ENCODE data around the gene HSD3B1.
"Not testable (repeated sequence)": the region's sequence is repeated elsewhere in the genome, so short reads cannot be mapped to it uniquely, and the experiment has no call there.

HSD3B1 gene

DNA sequence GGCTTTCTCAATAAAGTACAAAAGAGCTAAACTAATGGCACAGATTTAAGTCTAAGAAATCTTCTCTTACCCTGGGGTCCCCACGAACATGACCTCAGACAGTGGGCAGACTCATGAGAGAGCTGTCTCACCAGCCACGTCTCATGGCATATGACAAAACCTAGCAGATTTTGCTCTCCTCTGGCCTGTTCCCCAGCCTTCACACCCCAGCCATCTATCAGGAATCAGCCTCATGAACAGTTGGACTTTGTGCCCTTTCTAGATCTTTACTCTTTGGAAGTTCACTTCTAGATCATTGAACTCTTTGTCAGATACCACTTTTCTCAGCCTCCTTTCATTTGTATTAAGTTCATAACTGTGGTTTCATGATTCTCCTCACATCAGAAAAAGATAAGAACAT, 14.2 kb upstream of the HSD3B1 start:
- DNase-seq, result no peak

DNA sequence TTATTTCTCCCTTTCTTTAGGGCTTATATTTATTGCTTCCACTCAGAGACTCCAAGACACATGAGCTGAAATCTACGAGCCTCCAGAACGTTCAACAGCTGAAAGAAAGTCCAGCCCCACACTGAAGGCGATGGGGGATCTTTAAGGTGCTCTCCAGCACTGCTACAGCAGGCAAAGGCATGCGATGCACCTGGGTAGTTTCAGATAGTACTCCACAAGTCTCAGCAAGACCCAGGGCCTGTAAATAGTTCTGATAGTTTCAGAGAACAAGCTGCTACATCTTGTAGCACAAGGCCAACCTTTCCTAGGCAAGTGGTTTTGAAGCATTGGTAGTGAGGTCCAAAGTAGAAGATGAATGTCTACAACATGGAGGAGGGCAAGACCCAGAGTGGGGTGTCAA, 2.2 kb upstream of the HSD3B1 start:
- DNase-seq, result no peak

DNA sequence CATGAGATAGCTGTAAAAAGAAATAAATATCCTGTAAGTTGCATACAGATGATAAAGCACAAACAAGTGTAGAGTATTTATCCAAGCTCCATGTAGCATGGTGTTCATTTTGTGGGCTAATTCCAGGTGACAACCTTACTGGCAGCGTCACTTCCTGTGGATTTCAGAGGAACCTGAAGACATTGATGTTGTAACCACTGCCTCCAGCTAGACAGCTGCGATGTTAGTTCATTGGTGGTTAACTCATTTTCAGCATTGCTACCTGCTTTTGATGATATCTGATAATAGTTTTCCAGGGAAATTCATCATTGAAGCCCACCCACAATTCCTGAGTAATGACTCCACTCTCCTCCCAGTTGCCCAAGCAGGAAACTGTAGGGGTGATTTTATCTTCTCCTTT, 3.0 kb downstream of the HSD3B1 start:
- no peak for DNase-seq

DNA sequence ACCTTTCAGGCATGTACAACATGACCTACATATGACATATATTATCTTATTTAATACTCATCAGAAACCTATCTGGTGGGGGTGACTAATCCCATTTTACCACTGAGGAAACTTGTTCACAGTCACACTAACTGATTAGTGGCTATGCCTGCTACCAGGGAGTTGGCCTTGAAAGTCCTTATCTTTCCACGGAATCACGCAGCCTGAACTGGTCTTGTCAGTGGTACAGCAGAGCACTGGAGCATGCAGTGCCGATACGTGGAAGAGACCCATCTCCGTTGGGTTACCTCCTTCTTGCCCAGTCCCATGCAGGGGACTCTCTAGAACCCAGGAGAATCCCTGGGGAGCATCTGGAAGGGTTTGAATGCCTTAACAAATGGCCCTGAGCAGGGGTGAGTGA, 8.2 kb downstream of the HSD3B1 start:
- DNase-seq, result no peak

DNA sequence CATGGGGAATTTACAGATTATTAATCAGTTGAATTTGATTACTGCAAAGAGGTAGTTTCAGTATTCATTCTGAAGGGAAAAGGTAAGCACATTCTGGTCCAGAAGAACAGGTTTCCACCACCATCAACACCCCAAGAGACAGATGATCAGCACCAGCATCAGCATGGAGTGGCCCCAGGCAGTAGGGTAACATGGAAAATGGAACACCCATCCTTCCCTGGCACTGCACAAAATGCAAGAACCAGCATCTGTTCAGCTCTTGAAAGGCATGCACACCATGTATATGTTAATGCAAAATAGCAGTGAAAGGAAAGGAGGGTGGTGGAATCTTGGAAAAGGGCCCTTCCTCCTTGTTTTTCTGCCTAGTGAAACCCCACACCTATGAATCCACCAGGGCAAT, 9.2 kb downstream of the HSD3B1 start:
- no peak for DNase-seq

DNA sequence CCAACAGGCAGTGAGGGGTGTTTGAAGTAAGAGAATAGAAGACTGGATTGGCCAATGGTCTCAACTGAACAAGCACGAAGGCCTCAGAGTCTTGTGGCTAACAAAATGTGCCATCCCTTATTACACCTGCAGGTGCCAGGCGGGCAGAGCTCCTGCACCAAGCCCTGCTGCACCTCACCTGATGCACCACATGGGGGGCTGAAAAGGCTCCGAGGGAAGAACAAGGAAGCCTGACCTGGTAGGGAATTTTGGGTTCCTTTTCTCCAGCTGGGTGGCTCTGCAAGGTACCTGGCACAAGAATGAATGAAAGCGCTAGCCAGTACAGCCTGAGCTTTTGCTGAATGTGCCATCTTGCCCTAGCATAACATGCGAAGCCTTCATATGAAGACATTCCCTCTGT, 9.7 kb downstream of the HSD3B1 start:
- no peak for DNase-seq

DNA sequence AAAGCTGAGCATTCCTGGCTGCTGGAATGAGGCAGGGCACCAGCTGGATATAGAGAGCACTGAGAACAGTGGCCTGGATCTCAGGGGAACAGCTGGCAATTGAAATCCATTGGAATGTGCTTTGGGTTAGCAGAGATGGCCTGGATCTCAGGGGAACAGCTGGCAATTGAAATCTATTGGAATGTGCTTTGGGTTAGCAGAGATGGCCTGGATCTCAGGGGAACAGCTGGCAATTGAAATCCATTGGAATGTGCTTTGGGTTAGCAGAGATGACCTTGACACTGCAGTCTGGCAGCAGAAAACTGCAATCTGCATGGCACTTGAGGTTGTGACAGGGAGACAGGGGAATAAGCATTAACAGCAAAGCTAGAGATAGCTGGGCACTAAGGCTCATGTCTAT, 10.7 kb downstream of the HSD3B1 start:
- not testable (repeated sequence) for DNase-seq

DNA sequence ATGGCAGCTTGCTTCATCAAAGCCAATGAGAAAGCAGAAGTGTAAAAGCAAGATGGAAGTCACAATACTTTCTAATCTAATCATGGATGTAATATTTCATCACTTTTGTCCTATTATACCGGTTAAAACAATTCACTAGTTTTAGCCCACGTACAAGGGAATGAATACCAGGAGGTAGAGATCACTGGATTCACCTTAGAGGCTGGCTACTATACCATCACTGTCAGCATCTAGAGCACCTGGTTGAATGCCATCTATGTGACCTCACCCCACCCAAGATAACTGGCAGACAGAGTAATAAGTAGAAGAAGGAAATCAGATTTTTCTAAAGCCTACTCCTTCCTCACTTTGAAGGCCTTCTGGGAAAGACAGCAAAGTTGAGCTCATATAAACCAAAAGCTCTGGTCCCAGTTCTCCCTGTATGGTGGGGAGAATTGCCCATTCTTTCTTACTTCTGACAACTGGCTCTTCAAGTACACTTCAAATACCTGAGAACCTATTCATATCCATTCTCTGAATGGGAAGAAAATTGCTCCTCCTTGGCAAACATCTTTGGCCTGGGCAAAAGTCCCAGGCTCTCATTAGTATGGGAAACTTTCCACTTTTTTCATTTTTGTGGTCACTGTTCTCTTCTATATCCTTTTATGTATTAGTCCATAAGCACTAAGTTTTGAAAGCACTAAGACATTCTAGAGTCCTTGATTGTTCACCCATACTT, 24.8 kb downstream of the HSD3B1 start:
- DNase-seq, result no peak

DNA sequence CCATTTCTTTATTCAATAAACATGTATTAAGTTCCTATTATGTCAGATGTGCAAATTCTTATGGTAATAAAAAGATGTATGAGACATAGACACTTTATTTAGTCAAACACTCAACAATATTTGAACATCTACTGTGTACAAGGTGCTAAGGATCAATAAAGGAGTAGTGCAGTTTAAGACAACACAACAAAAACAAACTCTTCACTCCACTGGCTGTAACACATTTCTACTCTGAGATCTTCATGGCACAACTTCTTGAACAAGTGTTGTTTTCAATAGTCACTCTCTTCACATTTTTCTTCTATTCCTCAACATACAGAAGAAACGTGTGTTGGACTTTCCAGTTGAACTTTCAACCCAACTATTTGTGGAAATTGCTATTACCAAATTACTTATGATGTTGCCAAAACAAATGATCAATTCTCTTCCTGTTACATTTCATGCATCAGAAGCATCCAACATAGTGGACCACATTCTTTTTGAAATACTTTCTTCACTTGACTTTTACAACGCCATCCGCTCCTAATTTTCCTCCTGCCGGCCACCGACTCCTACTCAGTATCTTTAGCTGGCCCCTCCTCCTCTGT, 25.4 kb downstream of the HSD3B1 start:
- no peak for DNase-seq

DNA sequence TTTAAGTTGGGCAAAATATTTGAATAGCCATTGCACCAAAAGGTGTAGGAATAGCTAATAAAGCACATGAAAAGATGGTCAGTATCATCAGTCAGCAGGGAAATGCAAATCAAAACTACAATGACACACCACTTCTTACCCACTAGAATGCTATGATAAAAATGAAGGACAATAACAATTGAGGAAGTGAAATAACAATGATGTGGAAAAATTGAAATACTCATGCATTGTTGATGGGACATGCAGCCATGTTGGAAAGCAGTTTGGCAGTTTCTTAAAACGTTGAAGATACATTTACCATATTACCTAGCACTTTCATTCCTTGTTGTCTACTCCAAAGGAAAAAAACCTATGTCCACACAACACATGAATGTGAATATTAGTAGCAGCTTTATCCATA, 28.4 kb downstream of the HSD3B1 start:
- DNase-seq, result no peak

DNA sequence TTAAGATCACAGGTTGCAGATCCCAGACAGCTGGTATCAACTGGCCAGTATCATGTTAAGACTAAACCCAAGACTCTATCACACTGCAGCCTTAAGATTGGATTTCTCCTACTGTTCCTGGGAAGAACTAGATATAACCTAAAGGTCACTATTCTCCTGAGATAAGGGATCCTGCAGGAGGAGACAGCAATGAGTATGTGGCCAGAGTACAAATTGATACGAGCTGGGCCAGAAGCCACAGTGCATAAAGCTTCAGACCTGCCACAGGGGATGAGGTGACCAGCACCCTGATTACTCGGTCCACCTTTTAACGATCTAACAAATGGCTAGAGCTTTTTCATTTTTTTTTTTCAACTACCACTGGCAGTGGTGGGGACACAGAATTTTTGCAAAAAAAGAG, 31.0 kb downstream of the HSD3B1 start:
- no peak for DNase-seq

DNA sequence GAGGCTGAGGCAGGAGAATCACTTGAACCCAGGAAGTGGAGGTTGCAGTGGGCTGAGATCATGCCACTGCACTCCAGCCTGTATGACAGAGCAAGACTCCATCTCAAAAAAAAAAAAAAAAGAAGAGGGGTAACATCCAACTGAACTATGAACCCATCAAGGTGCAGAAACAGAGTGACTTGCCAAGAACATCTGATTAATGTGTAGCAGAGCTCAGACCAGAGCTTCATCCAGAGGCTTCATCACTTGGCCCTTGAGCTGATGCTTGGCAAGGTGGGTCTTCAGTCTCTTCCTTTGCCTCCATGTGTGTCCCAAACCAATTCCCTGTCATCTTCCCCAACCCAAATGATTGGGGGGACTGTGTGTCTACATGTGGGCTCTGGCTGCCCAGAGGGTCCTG, 32.6 kb downstream of the HSD3B1 start:
- DNase-seq, result no peak

DNA sequence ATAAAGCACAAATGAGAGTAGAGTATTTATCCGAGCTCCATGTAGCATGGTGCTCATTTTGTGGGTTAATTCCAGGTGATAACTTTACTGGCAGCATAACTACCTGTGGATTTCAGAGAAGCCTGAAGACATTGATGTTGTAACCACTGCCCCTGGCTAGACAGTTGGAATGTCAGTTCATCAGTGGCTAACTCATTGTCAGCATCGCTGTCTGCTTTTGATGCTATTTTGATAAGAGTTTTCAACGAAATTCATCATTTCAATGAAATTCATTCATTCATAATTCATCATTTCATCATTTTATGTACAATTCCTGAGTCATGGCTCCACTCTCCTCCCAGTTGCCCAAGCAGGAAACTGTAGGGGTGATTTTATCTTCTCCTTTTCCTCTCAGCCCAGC, 34.4 kb downstream of the HSD3B1 start:
- no peak for DNase-seq

DNA sequence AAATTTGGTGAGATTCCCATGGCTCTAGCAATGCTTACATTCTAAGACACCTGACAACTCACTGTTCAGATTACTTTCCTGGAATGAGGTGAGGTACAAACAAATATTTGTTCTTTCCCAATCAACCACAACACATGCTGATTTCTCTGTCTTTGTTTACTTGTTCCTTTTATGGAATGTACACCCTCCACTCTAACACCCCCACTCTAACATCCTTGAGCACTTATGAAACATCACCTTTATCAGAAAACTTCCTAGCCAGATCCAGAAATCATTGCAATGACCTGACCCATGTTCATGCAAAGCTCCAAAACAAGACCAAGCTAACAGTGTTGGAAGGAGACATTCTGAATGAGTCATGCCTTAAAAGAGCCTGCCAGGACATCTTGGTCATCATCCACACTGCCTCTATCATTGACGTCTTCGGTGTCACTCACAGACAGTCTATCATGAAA, 35.5 kb downstream of the HSD3B1 start:
- DNase-seq, result no peak

DNA sequence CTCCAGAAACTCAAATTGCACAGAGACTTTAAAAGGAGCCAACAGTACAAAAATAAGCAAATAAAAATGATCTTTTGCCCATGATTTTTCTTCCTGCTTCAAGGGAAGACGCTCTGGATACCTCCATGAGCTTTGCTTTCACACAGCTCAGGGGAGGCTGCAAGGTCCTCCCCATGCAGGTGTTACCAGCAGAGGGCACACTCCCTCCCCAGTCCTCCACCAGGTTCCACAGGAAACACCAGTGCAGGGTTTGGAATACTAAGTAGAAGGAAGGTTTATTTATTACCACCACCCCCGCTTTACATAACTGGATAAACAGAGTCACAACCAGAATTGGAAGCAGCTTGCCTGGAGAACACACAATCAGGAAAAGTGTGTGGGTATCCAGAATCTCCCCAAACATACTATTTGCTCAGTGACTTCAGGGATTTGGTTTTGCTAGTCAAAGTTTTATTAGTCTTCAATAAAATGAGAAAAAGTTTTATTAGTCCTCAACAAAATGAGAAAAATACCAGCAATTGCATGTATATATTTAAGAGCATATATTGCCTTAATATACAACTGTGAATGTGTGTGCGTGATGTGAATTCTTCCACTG, 37.3 kb downstream of the HSD3B1 start:
- DNase-seq, result no peak

DNA sequence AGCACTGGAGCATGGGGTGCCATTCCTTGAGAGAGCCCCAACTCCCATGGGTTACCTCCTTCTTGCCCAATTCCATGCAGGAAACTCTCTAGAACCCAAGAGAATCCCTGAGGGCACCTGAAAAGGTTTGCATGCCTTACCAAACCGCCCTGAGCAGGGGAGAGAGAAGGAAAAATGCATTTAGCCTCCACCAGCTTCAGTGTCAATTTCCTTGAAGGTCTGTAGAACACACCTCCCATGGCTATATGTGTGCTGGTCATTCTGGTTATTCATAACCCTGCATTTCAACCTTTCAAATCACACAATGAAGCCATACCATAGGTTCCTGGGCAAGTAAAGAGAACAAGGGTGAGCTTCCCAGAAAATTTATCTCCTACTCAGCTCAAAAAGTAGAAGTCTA, 39.6 kb downstream of the HSD3B1 start:
- DNase-seq, result no peak

DNA sequence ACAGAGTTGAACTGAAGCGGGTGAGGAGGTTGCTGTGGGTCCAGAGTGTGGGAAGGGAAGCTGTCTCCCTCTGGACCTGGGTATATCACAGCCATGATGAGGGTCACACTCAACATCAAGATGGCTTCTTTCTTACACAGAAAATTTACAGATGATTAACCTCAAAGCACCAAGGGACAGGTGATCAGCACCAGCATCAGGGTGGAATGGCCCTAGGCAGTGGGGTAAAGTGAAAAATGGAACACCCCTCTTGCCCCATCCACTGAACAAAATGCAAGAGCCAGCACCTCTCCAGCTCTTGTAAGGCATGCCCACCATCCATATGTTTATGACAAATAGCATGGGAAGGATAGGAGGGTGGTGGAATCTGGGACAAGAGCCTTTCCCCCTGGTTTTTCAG, 40.3 kb downstream of the HSD3B1 start:
- DNase-seq, result no peak

DNA sequence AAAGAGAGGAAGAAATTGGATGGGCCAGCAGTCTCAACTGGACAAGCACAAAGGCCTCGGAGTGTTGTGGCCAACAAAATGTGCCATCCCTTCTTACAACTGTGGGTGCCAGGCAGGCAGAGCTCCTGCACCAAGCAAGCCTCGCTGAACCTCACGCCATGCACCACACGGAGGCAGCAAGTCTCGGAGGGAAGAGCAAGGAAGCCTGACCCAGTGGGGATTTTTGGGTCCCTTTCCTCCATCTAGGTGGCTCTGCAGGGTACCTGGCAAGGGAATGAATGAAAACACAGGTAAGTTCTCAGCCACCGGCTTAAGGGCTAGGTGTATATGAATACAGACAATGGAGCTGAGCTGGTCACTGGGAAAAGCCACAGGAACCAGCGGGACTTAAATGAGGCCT, 40.8 kb downstream of the HSD3B1 start:
- DNase-seq, result no peak

DNA sequence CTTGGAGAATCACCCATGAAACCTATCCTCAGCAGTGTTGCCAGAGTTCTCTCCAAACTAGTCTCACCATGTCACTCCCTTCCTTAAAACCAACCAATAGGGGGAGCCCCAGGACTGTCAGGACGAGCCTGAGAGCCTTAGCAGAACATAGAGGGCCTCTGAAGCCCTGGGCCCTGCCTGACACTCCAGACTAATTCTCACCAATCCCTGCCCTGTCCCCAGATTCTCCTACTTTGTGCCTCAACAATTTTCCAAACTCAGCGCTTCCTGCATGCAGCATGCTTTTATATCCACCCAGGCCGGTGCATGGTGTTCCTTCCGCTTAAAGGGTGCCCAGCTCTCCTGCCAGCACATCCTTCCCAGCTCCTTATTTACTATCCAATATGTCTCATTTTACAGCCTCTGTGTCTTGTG, 42.7 kb downstream of the HSD3B1 start:
- peak; percentile 35 to 58 for DNase-seq

DNA sequence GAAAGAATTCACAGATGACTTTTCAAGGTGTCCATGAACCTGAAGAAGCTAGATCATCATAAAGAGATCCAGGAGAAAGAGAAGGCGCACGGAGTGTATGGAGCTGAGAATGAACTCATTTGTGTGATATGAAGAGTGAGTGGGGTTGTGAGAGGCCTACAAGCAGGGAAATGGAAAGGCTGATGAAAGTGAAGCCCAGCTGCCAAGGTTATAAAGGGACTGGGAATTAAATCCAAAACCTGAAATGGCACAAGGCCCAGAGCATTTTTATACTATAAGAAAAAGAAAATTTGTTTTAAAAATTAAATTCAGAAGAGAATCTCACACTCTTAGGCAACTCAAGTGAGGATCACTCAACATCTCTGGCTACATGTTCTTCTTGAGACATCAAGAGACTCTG, 43.4 kb downstream of the HSD3B1 start:
- DNase-seq, result no peak

DNA sequence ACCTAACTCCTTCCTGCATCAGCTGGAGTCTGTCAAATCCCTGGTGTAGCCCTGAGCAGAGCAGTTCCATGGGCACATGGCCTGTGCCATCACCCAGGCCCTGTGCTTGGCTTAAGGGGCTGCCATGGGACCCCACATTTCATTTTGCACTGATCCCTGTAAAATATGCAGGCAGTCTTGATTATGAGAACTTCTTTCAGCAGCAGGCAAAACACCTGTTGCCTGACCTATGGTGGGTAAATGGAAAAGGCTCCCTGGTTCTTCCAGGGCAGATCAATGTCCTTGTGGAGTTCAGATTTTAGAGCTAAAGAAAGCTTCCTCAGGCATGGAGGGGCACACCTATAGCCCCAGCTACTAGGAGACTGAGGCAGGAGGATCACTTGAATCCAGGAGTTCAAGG, 44.2 kb downstream of the HSD3B1 start:
- DNase-seq, result no peak

DNA sequence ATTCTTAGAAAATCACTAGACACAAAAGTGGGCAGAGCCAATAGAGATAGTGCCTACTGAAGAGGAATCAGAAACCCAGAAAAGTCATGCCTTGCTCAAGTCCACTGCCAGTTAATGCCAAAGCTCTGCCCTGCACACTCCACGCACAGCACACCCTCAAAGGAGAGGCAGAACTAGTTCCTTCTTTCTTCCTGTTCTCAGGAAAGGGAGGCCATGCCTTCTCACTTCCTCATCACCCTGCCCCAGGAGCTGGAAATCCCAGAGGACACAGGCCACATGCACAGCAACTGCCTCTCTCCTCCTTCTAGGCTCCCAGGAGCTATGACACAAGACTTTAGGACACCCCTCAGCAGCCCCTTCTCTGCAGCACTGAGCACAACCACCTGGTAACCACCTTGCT, 45.6 kb downstream of the HSD3B1 start:
- not testable (repeated sequence) for DNase-seq

DNA sequence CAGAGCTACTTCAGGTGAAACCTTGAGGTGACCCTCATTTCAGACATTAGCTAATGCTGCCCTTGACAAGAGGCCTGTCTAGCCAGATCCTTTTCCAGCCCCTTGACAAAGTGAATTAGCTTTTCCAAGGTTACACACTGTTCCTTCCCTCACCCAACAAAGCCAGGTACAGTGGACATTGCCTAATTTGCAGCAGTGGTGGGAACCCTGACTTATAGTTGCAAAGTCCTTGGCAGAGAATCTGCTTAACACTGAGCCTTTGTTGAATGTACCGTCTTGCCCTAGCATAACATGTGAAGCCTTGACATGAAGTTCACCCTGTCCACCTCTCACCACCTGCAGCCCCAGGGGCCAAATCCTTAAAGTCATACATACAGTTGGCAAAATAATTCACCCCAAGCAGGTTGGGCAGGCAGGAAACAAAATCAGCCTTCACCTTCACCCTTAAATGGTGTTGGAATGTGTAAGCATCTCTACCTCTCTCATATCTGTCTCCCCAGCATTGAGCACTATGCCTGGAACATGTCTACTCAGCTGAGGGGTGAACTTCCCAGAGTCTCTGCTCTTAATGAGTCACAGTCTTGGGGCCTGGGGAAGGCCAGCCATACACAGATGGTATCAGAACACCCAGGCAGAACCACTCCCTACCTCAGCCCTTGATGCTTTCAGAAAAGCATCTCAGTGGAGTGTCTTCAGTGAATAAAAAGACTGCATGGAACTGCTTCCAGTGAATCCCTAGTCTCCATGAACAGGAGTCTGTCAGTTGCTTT, 46.5 kb downstream of the HSD3B1 start:
- not testable (repeated sequence) for DNase-seq

DNA sequence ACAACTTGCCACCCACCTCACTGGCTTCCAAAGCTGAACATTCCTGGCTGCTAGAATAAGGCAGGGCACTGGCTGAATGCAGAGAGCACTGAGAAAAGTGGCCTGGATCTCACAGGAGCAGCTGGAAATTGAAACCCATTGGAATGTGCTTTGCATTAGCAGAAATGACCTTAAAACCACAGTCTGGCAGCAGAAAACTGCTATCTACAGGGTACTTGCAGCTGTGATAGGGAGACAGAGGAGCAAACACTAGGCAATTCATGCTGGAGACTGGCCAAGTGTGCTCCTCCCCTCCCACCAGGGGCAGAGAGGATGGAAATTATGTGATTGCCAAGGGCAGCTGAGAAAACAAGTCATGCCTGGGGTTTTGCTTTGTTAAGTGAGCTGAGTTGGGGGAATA, 47.2 kb downstream of the HSD3B1 start:
- no peak for DNase-seq

All from hippocampal formation (tissue), 2 donors.